Activated T-helper 2 cell treated with anti-CD3 and anti-CD28 coated beads, Interferon-gamma antibody, Interleukin-2, Interleukin-4, amounts not matched to agents 10 μg/mL and 5 μg/mL and 100 μg/mL, durations not matched to agents 14 hours and 24 hours and 36 hours (primary cell): ENCODE data around the gene TMEM184B. TPM values are rescaled to one million over a fixed set of nuclear protein-coding genes. Genes with fewer than 3 reads are reported as not detected.

ENCODE experiments used
- DNase-seq: peaks from one replicate; pipeline ENCODE4 v3.0.0; 2021; ENCODE audit warnings: low spot score
- H3K27ac Mint-ChIP-seq: one replicate; pipeline ENCODE4 v1.8.0; 2021; ENCODE audit warnings: mixed read lengths
- H3K27me3 Mint-ChIP-seq: one replicate; pipeline ENCODE4 v1.8.0; 2021; ENCODE audit warnings: low read depth, mixed read lengths
- H3K36me3 Mint-ChIP-seq: one replicate; pipeline ENCODE4 v1.8.0; 2021; ENCODE audit warnings: low read depth, mixed read lengths
- H3K4me1 Mint-ChIP-seq: one replicate; pipeline ENCODE4 v1.8.0; 2021; ENCODE audit warnings: low read depth, mixed read lengths
- H3K4me3 Mint-ChIP-seq: one replicate; pipeline ENCODE4 v1.8.0; 2021; ENCODE audit warnings: low read depth, mild to moderate bottlenecking, moderate library complexity, mixed read lengths
- H3K9me3 Mint-ChIP-seq: one replicate; pipeline ENCODE4 v1.8.0; 2021; ENCODE audit warnings: mixed read lengths
- intact Hi-C: fragments of 100-400 bp; cut with micrococcal nuclease; formaldehyde crosslinking; loops from one replicate; pipeline ENCODE4 v1.15.1; 2023
- total RNA-seq: library from RNA; stranded (reverse); gene quantifications from 2 replicates; pipeline ENCODE4 v1.2.3, GENCODE V29; 2022

Gene TMEM184B
- total RNA-seq, 1 donor from 2014 or later = 34.8 TPM

GRCh38 chr22:38207898-38208432 is 64.8 kb downstream of the TMEM184B start:
- intact Hi-C loops = no loop called here
- H3K36me3 Mint-ChIP-seq = no peaks in the 10 kb centered on the region
- DNase-seq = no peak
- no peaks in the 10 kb centered on the region for H3K9me3 Mint-ChIP-seq
- H3K27ac Mint-ChIP-seq = no peak overlapping the region
- peaks cover 22% of the 10 kb centered on the region for H3K4me1 Mint-ChIP-seq
- H3K4me3 Mint-ChIP-seq = no peak overlapping the region
- no peaks in the 10 kb centered on the region for H3K27me3 Mint-ChIP-seq

DNA sequence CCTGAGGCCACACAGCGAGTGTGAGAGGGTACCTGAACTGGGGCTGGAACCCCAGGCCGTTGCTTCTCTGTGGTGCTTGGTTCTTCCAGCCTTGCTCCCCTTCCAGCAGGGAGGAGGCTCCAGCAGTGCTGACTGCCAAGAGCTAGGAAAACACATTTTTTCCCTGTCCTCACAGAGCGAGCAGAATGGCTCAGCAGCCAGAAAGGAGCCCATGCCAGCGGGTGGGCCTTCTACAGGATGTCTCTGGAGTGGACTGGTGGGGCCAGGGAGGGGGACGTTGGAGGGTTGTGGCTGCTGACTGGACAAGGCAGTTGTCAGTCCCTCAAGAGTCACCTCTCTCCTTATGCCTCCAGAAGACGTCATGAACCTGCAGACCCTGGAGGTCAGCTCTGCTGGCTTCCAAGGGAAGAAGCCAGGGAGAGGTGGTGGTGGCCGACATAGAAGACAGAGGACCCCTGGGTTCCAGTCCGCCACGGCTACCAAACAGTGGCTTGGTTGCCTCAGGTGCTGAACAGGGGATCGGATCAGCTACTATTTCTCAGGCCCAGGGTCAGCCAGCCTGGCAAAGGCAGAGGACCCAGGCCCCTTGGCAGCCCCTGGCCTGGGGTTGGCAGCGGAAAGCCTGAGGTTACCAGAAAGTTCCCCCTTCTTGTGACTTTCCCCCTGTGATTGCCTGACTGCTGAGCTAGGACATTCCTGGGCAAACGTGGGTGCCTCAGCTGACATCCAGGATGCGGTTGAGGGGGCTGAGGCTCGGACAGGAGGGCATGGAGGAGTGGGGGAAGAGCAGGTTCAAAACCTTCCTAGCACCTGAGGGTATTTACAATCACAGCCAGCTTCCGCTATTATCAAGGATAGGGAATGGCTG is 67.3 kb downstream of the TMEM184B start:
- Mint-ChIP-seq H3K9me3 (no peaks in the 10 kb centered on the region), H3K36me3 (no peaks in the 10 kb centered on the region), H3K27me3 (no peaks in the 10 kb centered on the region), H3K4me3 (no peak overlapping the region), H3K27ac (no peak overlapping the region), H3K4me1 (peaks cover 32% of the 10 kb centered on the region)
- no peak for DNase-seq
- intact Hi-C loops = no loop called here

DNA sequence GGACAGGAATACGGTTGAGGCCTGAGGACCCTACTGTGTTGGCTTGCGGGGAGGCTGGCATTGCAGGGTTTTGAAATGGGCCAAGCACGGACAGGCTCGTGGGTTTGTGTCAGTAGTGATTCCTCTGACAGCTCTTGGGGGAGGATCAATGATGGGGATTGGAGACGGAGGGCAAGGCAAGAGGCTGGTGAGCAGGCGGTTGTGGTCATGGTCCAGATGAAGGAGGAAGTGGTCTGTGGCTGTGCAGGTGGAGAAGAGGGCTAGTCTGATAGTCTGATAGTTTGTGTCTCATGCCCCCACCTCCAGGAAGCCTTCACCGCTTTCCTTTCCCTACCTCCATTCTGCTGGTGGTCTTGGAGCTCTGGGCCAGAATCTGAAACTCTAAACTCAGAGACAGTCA is 68.0 kb downstream of the TMEM184B start:
- Mint-ChIP-seq H3K27me3 (no peaks in the 10 kb centered on the region), H3K4me3 (peak overlapping the region; percentile 34)

DNA sequence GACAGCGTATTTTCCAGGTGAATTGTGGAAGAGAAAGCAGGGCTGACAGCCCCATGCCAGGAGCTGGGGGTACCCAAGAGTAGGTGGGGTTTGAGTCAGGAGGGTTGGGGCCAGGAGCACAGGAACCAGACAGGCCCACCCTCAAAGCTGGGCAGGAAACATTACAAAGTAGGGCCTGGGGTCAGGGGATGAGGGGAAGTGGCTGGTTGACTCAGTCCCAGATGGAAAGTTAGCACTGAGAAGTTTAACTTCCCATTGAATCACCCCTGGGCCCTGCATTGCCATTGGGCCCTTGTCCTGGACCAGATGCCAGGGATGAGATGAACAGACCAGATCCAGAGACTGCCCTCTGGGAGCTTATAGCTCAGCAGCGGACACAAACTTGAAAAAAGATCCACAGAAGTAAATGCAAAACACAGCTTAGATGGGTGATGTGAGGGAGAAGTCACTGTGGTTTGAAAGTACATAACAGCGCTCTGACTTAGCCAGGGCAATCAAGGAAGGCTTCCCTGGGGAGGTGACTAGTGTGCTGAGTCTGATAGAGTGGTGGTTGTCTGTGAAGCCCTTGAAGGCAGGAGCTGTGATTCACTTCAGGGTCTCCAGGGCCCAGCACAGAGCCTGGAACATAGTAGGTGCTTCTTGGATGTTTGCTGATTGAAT is 68.8 kb downstream of the TMEM184B start:
- no peaks in the 10 kb centered on the region for H3K36me3 Mint-ChIP-seq
- peak overlapping the region; percentile 83 for H3K4me3 Mint-ChIP-seq
- peaks cover 30% of the 10 kb centered on the region for H3K4me1 Mint-ChIP-seq
- no peaks in the 10 kb centered on the region for H3K9me3 Mint-ChIP-seq
- DNase-seq = no peak
- H3K27ac Mint-ChIP-seq = peak overlapping the region; percentile 36
- no peaks in the 10 kb centered on the region for H3K27me3 Mint-ChIP-seq
- intact Hi-C loops = loop anchor here (5.0 kb wide), 1 partner anchor 113 kb away; the partner anchor contains the start of gene CSNK1E

More for the DNA sequence above, 68.0 kb downstream of the TMEM184B start:
- intact Hi-C loops = loop anchor here (5.0 kb wide), 1 partner anchor 113 kb away; the partner anchor contains the start of gene CSNK1E
- H3K4me1 Mint-ChIP-seq = peaks cover 28% of the 10 kb centered on the region
- no peaks in the 10 kb centered on the region for H3K9me3 Mint-ChIP-seq
- H3K36me3 Mint-ChIP-seq = no peaks in the 10 kb centered on the region
- no peak overlapping the region for H3K27ac Mint-ChIP-seq
- no peak for DNase-seq

GRCh38 chr22:38203090-38203810 is 69.6 kb downstream of the TMEM184B start:
- Mint-ChIP-seq H3K27ac (peak overlapping the region; percentile 29), H3K9me3 (no peaks in the 10 kb centered on the region), H3K27me3 (no peaks in the 10 kb centered on the region), H3K36me3 (no peaks in the 10 kb centered on the region), H3K4me3 (peak overlapping the region; percentile 83), H3K4me1 (peaks cover 26% of the 10 kb centered on the region)
- peak; percentile 38 for DNase-seq
- intact Hi-C loops = loop anchor here (5.0 kb wide), 1 partner anchor 114 kb away; the partner anchor contains the start of gene CSNK1E

- Mint-ChIP-seq H3K4me1 (peaks cover 26% of the 10 kb centered on the region), H3K4me3 (peak overlapping the region; percentile 83), H3K36me3 (no peaks in the 10 kb centered on the region), H3K27me3 (no peaks in the 10 kb centered on the region), H3K27ac (peak overlapping the region; percentile 52), H3K9me3 (no peaks in the 10 kb centered on the region)
- intact Hi-C loops = loop anchor here (5.0 kb wide), 1 partner anchor 115 kb away; the partner anchor contains the start of gene CSNK1E
- peak; percentile 61 for DNase-seq
These were observed 70.2 kb downstream of the TMEM184B start for GRCh38 chr22:38202437-38203089.

GRCh38 chr22:38201711-38202436 is 70.9 kb downstream of the TMEM184B start, which contains the start of gene MAFF:
Gene MAFF (plus strand): TSS chr22:38201994. CDS start chr22:38213854, 11,860 bp downstream.
- Mint-ChIP-seq H3K4me1 (peaks cover 26% of the 10 kb centered on the region), H3K27ac (peak within 1 kb of the TSS; percentile 87), H3K27me3 (no peaks in the 10 kb centered on the region), H3K4me3 (peak within 1 kb of the TSS; percentile 83), H3K9me3 (no peaks in the 10 kb centered on the region), H3K36me3 (no peaks in the 10 kb centered on the region)
- intact Hi-C loops = loop anchor here (1.0 to 5.0 kb wide), 2 partner anchors 21 to 115 kb away; partner anchors contain the start of genes CSNK1E and PLA2G6
- peak; percentile 81 for DNase-seq

DNA sequence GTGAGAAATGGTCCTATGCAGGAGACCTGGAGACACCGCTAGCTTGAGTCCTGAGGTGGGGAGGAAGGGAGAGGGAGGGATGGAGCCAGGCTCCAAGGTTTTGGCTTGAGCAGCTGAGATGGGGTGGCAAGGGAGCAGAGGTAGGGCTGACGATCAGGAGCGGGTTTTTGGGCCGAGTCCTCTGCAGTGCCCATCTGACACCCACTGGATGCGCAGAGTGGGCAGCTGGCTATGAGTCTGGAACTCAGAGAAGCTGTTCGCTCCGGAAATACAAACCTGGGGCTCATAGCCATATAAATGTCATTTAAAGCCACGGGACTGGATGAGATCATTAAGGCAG is 71.5 kb downstream of the TMEM184B start:
- Mint-ChIP-seq H3K4me3 (peak overlapping the region; percentile 83), H3K9me3 (no peaks in the 10 kb centered on the region), H3K36me3 (no peaks in the 10 kb centered on the region), H3K27me3 (no peaks in the 10 kb centered on the region), H3K4me1 (peaks cover 26% of the 10 kb centered on the region), H3K27ac (peak overlapping the region; percentile 68)
- intact Hi-C loops = loop anchor here (1.0 to 5.0 kb wide), 2 partner anchors 20 to 116 kb away; partner anchors contain the start of genes CSNK1E and PLA2G6
- DNase-seq = no peak

DNA sequence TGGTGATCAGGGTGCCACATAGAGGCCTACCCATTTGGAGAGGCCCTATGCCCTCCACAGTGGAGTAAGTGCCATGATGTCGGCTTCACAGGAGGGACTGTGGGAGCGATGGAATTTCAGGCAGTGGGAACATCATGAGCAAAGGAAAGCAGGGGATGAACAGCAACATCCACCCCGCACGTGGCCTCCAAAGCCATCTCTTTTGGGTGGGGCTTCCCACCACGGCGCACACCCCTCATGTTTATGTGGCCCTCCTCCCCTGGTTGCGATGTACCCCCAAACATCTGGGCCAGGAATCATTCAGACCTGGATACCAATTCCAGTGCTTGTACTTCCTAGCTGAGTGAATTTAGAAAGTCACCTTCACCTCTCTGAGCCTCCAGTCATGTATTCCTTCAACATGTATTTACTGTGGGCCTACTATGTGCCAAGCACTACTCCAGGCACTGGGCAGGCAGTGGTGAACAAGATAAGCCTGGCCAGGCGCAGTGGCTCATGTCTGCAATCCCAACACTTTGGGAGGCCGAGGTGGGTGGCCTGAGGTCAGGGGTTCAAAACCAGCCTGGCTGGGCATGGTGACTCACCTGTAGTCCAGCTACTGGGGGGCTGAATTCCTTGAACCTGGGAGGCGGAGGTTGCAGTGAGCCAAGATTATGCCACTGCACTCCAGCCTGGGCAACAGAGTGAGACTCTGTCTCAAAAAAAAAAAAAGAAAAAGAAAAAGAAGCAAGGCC is 72.8 kb downstream of the TMEM184B start:
- no peaks in the 10 kb centered on the region for H3K27me3 Mint-ChIP-seq
- intact Hi-C loops = loop anchor here (5.0 kb wide), 1 partner anchor 117 kb away; the partner anchor contains the start of gene CSNK1E
- H3K27ac Mint-ChIP-seq = no peak overlapping the region
- H3K36me3 Mint-ChIP-seq = no peaks in the 10 kb centered on the region
- no peaks in the 10 kb centered on the region for H3K9me3 Mint-ChIP-seq
- no peak overlapping the region for H3K4me3 Mint-ChIP-seq
- H3K4me1 Mint-ChIP-seq = peaks cover 26% of the 10 kb centered on the region
- no peak for DNase-seq

DNA sequence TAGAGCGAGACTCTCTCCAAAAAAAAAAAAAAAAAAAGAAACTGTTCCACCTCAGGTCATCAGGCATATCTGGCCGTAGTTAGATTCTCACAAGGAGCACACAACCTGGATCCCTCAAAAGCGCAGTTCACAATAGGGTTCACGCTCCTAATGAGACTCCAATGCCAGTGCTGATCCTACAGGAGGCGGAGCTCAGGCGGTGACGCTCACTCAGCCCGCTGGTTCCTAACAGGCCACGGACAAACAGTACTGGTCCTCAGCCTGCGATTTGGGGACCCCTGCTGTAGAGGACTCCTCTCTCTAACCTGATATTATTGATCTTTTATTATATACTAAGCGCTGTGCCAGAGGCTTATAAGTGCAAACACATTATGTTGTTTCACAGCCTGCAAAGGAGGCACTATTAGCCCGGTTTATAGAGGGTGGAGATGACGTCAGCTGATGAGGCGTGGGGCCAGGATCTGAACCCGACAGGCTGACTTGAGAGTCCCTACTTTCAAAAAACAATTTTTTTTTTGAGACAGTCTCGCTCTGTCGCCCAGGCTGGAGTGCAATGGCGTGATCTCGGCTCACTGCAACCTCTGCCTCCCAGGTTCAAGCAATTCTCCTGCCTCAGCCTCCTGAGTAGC is 75.9 kb downstream of the TMEM184B start:
- no peak overlapping the region for H3K27ac Mint-ChIP-seq
- H3K27me3 Mint-ChIP-seq = peaks cover 4% of the 10 kb centered on the region
- peaks cover 16% of the 10 kb centered on the region for H3K4me1 Mint-ChIP-seq
- H3K36me3 Mint-ChIP-seq = no peaks in the 10 kb centered on the region
- intact Hi-C loops = no loop called here
- DNase-seq = no peak
- no peak overlapping the region for H3K4me3 Mint-ChIP-seq
- no peaks in the 10 kb centered on the region for H3K9me3 Mint-ChIP-seq
